ENCODE results near the gene DCTN3.

The DCTN3 gene

DNA sequence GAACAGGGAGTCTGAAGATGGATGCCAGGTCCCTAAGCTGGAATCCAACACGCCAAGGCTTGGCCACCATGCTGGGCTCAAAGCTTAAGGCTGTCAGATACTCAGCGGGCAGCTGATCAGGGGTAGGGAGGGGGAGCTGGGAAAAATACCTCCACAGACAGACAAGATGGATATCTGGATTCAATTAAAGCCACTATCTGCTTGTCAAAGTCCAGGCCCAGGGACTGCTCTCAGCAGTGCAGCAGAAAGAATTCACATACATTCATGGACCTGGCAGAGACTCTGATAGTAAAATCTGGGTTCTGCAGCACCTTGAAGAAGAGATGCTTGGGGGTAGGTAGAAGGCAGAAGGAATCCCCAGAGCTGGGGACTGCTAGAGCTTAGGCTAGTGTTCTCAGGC is 5.2 kb downstream of the DCTN3 start:
- no peak for FAIRE-seq

DNA sequence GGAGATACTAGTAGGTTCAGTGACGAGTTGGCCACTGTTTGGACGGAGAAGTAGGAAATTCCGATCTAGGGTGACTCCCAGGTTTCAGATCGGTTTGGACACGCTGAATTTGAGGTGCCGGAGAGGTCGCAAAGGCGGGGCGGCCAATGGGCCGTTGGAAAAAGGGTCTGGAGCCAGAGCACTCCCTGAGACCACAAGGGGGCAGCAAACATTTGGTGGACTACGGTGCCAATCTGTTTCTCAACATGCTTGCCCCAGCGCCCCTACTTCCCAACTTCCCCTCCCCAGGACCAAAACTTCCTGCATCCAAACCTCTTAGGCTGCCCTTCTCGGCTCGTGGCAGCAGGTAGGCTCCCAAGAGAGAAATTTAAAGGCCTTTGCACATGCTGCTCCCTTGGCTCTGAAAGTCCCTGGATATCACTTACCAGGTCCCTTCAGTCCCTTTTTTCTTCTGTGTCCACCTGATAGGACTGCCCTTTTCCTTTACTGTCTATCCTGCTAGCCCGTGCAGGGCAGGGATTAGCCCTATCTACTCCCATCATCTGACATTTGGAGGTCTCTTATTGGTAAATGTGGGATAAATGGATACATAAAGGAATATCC is 7.4 kb downstream of the DCTN3 start:
- FAIRE-seq: no peak

DNA sequence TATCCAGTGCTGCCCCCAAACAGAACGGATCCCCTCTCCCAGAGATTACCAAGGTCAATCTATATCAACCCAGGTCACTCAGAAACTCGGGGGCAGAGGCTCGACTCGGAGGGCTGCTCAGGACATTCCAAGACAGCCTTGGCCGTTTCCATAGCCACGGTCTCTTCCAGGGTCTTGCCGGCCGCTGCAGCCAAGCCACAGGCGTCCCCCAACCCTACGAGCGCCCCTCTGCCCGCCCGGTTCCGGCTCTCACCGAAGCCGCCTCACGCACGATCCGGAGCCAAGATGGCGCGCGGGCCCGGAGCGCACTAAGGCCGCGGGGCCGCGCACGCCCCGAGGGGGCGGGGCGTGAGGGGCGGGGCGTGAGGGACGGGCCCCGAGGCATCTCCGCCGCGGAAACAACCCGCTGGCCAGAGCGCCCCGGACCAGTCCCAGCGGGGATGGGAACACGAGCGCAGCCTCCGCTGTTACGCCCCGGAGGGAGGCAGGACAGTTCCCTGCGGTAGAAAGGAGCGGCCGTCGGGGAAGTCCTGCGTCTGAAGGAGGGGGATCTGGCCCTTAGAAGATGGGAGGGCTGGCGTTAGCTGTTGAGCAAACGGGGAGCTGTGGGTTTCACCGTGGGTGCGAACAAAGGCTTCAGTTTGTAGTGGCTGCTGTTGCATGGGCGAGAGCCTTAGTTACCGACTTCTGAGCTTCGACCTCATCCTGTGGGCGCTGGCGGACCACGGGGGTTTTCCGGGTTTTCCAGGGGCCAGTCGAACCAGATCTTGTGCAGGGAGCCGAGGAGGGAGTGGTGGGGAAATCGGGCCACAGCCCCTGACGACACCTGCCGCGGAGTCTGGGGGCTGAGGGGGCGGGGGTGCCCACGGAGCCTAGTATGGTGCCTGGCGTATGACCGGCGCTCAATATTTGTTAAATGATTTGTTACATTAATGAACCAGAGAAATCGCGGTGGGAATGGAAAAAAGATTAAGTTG is 8.2 kb downstream of the DCTN3 start, which contains the start of gene RPP25L:
Gene RPP25L, minus strand, starts transcription at position 287 of the 977 bp plus-strand sequence. CDS start 801 bp downstream, outside the sequence.
- FAIRE-seq: no peak

- FAIRE-seq: no peak
These were observed 9.0 kb downstream of the DCTN3 start for GRCh38 chr9:34611251-34611810.

DNA sequence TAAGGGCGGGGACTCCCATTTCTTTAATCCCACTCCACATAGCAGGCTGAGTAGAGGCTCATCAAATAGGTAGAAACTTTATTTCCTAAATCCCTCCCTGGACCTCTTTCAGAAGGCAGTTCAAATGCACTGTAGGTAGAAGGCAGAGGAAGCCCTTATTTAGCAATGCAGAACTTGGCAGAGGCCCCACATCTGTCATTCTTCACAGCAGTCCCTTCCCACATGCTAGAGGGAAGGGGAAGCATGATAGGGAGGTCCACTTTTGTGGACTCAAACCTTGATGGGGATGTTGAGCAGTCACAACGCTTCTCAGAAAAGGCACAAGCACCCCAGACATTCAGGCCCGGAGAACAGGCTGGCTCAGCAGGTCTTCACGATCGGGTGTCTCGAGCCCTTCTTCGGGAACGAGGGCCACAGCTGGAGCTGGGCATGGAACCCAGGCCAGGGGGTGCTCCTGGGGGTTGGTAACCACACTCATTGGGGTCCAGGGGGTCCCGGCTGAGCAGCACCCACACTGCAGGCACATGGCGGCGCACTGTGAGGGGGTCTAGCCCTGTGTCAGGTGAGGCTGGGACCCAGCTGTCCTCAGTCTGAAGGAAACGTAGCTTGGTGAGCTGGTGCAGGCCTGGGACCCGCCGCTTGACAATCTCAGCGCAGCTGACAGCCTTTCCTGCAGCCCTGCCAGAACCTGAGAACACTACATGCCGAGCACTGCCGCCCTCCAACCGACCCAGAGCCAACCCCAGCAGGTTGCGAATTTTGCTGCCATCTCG is 9.7 kb downstream of the DCTN3 start:
- no peak for FAIRE-seq

DNA sequence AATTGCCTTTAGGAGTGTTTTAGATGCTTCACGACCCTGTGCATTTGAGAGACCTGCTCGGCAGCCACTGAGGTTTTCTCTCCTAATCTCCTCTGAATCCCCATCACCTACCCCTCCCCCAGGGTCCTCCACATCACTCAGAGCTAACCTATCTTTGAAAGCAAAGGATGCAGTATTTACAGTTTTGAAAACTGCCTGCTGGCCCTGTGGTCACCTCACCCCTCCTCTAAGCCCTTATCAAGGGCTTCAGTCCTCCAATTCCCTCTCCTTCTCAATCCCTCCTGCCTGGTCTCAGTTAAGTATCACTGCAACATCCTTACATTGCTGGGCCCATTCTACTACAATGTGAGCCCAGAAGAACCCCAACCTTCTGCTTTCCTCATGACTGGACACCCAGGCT is 13.0 kb downstream of the DCTN3 start:
- no peak for FAIRE-seq

DNA sequence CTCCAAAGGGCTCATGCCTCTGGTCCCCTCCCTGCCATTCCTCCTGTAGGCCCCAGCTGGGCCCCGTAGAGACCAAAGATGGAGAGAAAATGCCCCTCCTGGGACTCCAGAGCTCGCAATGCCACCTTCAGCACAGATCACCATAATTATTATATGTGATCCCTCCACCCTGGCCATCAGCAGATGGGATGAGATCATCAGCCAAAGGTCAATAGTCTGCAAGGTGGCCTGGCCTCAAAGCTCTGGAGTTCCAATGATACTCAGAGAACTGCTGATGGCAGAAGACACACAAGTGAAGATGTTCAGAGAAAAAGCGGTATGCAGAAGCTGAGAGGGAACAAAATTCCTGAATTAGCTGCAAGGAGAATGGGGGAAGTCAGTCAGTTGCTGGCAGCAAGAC is 13.4 kb downstream of the DCTN3 start:
- FAIRE-seq: no peak

DNA sequence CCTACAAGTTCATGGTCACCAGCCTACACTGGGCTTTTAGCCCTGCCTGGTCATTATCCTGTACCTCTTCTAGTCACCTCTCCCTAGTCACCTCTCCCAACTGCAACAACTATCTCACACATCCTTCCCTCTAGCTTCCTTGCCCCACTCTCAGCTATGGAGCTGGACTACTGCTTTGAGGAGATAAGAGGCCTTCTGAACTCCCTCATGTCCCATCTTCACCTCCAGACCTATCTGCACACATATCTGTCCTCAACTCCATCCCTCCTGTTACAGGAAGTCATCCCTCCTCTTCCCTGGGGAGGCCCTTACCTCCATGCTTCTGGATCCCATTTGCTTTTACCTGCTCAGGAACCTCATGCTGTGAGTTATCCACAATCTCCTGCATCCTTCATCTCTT is 14.1 kb downstream of the DCTN3 start:
- no peak for FAIRE-seq

DNA sequence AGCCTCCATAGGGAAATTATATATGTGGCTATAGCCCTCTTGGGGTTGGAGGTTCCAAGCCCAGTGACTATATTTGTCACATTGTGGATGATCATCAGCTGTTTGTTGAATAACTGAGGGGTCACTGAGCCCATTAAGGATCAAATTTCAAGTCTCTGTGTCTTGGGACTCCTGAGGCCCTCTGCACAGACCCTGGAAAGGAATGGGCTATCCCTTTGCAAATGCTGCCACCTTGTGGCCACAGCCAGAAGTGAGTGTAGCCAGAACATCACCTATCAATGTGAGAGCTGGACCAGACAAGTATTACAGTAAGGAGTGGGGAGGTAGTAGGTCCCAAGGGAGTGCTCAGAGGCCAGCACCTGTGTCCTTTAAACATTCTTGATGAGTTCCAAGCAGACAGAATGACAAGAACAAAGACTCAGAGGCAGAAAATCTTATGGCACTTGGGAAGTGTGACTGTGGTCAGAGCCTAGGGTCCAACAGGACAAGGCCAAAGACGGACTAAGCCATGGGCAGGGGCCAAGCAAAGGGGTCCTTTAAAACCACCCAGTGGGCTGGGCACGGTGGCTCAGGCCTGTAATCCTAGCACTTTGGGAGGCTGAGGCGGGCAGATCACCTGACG is 16.6 kb downstream of the DCTN3 start:
- peak; percentile 93 for FAIRE-seq

GRCh38 chr9:34601937-34602573 is 18.2 kb downstream of the DCTN3 start:
- no peak for FAIRE-seq

- no peak for FAIRE-seq
These were observed 19.4 kb downstream of the DCTN3 start for GRCh38 chr9:34600908-34601307.

DNA sequence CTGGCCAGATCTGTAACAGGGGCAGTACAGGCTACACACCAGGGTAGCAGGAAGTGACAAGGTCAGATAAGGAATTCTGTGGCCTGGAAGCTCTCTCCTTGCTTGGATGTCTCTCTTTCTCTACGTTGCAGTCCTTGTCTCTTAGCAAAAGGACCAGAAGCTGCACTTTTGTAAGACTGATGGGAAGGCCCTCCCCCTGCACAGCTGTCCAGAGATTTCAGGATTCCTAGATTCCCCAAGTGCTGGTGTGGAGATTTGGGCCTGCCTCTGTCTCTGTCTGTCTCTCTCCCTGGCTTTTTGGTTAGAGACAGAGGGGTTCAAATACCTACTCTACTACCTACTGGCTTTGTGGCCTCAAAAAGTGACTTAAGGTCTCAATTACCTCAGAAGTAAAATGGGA is 20.7 kb downstream of the DCTN3 start:
- FAIRE-seq: no peak

DNA sequence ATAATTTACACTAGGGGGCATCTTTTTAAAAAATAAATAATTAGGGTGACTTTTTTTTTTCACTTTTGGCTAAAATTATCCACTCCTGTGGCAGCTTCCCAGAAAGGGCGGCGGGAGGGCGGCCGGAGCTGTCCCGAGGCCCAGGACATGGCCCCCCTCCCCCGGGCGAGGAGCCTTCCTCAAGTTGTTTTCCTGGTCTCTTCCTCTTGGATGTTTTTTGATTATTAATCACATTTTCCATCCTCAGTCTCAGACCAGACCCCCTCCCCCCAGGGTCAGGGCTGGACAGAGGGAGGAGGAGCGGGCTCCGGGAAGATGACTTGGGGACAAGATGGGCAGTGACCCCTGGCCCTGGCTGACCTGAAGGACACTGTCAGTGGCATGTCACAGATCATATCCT is 26.1 kb downstream of the DCTN3 start:
- FAIRE-seq: no peak

DNA sequence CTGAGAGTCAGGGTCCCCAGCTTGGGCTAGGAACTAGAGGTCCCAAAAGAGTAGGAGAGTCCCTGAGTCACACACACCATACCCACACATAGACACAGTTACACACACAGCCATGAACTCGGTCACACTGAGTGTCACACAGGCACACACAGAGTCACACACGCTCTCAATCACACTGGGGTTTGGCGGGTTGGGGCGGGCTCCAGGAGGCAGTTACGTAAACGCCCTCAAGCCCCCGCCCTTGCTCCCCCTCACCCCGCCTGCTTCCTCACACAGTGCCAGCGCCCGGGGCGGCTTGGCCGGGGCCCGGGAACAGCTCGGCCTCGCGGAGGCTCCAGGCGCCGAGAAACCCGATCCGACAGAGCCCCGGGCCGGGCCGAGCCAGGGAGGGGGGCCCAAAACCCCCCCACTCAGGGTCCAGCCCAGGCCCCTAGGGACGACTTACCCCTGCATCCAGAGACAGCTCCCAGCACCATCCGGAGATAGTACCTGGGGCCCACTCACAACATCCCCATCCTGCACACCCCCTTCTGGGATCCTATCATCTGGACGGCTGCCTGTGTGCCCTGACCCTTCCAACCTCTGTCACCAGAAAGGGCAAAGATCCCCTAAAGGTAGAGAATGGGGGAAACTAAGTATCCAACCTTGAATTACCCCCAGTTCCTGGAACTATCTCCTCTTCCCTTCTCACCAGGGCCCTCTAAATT is 27.2 kb downstream of the DCTN3 start:
- FAIRE-seq: no peak

- FAIRE-seq: no peak
These were observed 28.1 kb downstream of the DCTN3 start for GRCh38 chr9:34591917-34592866.

GRCh38 chr9:34591248-34591916 is 28.9 kb downstream of the DCTN3 start:
- FAIRE-seq: no peak

DNA sequence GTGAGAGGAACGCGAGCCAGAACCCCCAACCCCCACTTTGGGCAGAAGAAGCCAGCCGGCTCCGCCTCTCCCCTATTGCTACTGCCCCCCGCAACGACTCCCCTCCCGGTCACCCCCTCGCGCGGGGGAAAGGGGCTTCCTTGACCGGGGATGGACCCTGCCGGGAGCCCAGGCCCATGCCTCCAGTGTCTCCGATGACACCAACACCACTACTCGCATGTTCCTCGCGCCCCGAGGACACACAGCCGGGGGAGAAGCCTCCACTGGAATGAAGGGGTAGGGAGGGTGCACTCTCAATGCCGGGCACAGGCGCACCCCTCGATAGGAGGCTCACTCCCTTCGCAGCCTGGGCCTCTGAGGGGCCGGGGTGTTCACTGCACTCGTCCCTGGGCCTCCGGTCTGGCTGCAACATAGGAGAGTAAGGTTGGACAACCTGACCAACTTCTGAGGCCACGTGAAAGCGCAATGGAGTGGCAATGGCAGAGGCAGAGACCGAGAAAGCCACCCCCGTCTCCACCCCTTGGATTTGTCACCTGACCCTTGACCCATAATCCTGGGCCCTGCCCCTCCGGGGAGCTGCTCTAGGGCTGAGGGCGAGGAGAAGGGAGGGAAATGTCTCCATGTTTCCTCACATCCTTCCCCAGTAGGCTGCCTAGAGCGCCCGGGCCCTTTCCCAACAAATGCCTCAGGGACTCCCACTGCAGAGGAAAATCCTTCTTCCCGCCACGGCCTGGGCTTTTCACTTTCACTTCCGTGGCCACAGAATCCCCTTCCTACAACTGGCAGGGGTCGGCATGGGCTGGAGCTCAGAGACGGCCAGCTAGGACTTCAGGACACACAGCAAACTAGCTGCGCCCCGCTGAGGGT is 29.7 kb downstream of the DCTN3 start:
- FAIRE-seq: no peak

GRCh38 chr9:34589636-34590380 is 30.5 kb downstream of the DCTN3 start, which contains the start of gene CNTFR:
Gene CNTFR (minus strand): TSS chr9:34589724. CDS start chr9:34568981, 20,743 bp downstream.
- no peak for FAIRE-seq

Measured in G401.6 (cell line).